ENCODE data around the gene LRRC3C.

LRRC3C gene

DNA sequence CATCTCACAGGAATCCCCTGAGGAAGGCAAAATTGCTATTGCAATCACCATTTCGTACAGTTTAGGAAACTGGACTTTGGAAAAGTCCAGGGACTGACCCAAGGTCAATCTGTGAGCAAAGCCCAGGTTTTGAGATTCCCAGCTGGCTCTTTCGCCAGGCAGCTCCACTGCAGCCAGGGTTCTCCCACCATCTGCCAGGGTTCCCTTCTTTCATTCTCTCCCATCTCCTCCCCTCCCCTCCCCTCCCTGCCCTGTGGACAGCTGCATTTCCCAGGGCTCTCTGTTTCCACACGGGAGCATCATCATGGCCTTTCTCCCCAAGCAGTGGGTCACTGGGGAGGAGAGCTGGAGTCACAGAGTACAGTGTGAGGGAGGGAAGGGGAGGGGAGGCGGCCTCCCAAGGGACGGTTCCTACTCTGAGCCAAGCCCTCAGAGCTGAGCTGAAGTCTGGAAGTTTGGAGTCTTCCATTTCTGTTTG is 23.4 kb downstream of the LRRC3C start:
- no peak for DNase-seq

DNA sequence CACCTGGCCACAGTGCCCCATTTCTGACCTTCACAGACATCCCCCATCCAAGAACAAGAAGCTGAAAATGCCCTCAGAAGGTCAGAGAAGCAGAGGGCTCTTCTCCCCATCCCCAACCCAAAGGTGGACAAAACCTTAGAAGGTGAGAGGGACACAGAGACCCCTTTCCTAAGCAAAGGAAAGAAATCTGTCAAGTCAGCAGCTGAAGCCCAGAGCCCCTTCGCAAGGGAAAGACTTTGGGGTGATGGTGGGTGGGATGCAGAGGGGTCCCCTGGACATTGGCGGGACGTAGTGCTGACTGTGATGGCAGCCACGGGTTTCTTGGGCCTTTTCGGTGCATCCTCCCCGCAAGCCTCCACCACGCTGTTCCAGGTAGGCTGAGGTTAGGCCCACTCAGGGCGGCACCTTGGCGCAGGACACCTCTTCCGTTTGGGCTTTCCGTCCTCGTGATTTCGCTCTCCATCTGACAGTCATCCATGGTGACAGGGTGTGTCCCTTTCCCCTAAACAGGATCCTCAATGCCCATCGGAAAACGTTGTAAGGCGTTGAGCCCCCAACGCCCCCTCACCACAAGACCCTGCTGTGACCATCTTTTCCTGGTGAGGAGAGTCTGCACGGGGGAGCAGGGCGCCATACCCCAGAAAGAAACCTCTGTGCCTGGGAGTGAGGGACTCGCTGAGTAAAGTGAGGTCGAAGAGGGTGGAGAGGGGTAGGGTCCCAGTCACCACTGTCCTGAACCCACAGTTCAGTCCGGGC is 24.6 kb downstream of the LRRC3C start:
- DNase-seq: no peak

DNA sequence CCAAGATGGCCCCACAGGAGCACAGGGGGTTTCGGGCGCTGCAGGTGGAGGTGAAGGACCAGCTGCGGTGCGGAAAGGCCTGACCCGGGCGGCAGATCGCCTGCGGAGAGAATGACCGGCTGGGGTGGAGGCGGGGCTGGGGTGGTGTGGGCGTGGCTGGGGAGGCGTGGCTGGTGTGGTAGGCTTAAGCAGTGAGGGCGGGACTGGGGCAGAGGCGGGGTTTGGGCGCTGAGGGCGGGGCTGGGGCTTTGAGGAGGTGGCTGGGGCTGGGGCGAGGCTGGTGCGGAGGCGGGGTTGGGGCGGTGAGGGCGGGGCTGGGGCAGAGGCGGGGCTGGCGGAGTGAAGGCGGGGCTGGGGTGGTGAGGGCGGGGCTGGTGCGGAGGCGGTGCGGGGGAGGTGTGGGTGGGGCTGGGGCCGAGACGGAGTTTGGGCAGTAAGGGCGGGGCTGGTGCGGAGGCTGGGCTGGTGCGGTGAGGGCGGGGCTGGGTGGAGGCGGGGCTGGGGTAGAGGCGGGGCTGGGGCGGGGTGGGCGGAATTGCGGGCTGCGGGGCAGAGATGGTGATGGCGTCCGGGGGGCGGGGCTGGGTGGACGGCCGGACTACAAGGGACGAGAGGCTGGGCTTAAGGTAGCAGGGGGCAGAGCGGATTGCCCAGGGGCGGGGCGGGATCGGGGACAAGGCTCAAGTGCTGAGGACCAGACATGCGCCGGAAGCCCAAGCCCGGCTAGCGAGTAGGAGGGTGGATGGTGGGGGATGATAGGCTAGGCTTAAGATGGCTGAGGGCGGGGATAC is 25.3 kb downstream of the LRRC3C start:
- peak; percentile 95 for DNase-seq

DNA sequence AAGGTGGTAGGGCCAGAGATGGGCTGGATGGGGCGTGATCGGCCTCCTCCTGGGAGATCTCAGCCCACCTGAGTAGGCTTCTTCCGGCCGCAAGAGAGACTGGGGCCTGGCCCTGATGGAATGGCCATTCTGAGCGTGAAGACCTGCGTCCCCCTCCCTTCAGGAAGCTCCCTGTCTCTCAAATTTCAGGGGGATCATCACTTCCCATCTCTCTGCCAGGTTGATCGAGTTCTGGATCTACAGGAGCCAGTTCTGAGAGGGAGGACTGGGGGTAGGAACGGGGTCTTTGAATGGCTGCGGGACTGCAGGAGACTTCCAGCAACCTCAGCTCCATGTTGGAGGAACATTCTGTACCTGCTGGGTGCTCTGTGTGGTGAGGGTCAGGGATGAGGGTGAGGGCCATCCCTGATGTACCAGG is 25.9 kb downstream of the LRRC3C start:
- no peak for DNase-seq

DNA sequence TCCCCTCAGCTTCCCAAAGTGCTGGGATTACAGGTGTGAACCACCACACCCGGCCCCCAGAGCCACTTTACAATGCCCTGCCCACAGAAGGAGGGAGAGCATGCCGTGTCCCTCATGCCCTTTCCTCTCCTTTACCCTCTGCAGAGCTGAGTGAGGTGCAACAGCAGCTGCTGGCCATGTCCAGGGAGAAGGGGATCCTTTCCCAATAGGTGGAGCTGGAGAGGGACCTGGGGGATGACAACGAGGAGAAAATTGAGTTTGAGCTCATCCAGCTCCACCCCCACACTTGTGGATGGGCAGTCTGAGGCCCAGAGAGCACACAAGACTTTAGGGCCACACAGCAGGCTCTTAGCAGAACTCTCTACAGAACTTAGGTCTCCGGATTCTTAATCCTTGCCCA is 27.3 kb downstream of the LRRC3C start:
- DNase-seq: no peak

DNA sequence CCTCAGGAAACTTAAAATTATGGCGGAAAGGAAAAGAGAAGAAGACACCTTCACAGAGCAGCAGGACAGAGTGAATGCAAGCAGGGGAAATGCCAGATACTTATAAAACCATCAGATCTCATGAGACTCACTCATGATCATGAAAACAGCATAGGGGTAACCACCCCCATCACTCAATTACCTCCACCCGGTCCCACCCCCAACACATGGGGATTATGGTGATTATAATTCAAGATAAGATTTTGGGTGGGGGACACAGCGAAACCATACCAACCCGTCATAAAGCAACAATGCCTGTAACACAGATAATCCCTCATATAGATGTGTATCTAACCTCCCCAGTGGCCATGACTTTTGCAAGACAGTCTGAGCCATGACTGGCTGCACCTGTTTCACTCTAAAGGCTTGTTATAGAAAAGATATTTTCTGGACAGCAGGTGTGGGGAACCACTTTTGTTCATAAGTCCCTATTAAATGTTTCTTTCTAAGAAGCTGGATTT is 28.2 kb downstream of the LRRC3C start:
- no peak for DNase-seq

DNA sequence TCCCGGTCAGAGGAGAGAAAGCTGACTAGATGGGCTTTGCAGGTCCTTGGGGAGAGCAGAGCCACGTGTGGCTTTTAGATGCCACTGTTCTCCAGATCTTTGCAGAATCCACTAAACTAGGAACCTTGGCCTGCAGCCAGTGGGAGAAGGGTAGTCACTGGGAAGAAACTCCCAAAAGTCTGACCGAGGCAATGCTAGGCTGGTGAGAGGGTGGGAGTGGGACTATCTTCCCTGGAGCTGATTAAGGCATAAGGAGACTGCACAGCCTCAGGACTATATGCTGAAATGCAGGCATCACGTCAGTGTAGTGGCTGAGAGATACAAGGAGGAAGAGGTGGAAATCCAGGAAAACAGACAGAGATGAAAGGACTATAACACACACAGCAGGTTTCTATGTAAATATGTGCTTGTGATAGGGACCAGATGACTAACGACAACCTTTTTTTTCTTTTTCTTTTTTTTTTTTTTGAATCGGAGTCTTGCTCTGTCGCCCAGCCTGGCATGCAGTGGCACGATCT is 33.1 kb downstream of the LRRC3C start:
- no peak for DNase-seq

DNA sequence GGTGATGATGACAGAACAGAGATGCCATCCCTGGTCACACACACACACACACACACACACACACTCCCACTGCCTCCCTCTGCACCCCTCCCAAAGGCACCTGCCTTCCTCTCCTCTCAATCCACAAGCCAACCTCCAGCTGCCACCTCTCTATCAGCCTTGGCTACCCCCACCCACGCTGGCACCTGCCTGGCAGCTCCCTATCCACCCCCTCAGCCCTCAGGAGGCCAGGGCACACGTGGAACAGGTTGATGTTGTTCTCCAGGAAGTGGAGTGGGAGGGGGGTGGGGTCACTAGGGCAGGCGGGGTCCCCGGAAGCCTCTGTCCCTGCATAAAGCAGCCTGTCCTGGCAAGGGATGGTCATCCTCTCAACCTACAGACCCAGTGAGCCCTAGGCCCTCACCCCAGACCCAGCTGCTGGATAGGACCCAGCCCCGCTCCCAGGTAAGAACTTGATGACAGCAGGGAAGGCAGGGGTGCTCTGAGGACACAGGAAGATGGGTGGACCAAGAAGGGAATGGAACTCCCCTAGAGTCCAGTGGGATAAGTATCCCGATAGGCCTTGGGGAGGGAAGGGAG is 35.2 kb downstream of the LRRC3C start, which contains the start of gene GSDMA:
Gene GSDMA, plus strand, starts transcription at position 363 of the 579 bp plus-strand sequence. CDS start 2,684 bp downstream, outside the sequence.
- DNase-seq: no peak

DNA sequence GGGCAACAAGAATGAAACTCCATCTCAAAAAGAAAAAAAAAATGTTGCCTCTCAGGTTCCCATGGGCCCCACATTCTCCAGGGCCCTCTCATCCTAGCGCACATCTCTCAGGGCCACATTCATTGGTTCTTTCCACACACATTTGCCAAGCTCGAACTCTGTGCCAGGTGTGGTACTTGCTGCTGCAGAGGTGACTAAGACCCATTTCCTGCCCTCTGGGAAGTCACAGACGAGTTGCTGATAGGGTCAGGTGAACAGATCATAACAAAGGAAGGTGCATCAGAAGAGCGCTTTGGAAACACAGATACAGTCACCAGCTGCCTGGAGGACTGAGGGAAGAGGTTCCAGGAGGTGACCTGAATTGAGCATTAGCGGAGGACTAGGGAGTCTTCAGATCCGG is 36.3 kb downstream of the LRRC3C start:
- DNase-seq: no peak

DNA sequence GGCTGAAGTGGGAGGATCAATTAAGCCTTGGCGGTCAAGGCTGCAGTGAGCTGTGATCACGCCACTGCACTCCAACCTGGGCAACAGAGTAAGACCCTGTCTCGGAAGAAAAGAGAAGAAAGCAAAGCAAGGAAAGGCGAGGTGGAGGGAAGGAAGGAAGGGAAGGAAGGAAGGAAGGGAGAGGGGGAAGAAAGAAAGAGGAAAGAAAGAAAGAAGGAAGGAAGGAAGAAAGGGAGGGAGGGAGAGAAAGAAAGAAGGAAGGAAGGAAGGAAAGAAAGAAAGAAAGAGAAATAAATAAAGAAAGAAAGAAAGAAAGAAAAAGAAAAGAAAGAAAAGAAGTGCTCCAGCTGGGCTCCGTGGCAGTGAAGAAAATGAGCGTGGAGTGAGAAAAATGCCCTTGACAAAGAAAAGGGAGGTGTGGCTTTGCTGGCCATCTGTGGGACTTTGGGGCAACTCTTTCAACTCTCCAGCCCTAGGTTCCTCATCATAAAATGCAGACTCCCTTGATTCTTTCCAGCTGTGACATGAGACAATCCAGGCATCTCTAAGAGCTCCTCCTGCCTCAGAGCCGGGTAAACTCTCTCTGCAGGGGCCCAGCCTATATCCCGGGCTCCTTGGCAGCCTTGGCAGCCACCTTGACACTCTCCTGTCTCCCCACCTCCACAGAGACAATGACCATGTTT is 37.6 kb downstream of the LRRC3C start:
- no peak for DNase-seq

DNA sequence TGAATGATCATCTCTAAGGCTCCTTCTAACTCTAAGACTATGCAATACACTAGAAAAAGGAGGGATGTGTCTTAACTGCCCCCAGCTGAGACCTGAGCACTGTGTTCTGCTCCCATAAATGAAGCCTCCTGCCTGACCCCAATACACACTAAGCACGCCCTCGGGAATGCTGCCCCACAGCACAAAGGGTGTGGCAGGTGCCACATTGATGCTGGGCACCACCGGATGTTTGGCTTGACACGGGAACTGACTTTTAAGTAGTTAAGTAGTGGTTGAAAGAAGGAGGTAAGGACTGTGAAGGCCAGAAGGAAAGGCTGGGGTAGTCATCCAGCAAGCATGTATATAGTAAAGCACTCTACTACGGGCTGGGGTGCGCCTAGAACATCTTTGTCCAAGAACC is 39.2 kb downstream of the LRRC3C start:
- DNase-seq: no peak

DNA sequence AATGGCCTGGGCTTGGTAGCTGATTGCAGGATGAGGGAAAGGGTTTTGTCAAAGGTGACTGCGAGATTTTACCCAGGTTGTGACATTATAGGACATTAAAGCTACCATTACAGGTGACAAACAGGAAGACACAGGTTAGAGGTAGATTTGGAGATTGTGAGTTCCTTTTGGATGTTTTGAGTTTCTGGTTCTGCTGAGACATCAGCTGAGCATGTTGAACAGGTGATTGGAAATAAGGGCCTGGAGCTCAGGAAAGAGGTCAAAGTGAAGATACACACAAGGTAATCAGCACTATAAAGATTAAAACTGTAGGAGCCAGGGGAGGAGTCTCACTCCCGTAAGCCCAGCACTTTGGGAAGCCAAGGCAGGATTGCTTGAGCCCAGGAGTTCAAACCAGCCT is 41.2 kb downstream of the LRRC3C start:
- no peak for DNase-seq

DNA sequence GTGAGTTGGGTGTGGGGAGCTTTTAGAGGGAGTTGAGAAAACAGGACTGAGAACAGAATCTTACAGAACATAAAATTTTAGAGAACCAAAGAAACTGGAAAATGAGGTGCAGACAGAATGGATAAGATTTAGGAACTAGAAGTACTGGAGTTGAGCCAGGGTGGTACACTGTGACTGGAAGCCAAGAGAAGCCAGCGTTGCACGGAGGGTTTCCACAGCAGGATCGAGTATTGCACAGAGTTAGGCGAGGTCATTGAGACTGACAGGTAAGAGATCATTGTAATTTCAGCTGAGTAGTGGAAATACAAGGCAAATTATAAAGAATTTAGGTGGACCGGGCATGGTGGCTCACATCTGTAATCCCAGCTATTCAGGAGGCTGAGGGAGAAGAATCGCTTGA is 41.8 kb downstream of the LRRC3C start:
- no peak for DNase-seq

DNA sequence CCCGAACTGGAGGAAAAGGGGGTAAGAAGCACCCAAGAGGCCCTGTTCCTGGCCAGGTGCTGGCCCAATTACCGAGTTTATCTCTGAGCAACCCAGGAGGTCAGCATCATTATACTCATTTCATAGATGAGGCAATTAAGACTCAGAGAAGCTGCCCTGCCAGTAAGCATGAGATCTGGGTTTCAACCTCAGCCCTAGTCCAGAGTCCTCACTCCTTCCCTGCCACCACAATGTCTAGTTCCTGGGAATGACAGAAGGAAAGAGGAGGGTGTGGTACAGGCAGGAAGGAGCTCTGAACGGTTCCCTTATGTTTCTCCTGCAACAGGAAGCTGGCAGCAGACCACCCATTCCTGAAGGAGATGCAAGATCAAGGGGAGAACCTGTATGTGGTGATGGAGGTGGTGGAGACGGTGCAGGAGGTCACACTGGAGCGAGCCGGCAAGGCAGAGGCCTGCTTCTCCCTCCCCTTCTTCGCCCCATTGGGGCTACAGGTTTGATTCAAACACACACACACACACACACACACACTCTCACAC is 42.7 kb downstream of the LRRC3C start:
- no peak for DNase-seq

DNA sequence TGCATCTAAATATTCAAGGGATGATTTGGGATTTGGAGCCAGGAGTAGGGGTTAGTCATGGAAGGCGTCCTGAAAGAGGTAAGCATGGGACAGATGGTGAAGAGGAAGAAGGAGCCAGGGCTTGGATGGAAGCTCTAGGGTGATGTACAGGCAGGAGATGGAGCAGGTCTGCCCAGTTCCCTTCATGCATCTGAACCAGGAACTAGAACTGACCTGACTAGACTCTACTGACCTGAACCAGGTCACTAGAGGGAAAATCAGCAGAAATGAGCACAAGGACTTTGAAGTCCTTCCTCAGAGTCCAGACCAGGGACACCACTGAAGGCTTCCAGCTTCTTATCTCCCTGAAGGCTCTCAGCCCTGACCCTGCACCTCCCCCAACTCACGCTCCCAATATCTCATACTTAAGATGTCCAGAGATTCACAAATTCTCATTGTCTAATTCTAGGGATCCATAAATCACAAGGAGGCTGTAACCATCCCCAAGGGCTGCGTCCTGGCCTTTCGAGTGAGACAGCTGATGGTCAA is 43.6 kb downstream of the LRRC3C start:
- no peak for DNase-seq

DNA sequence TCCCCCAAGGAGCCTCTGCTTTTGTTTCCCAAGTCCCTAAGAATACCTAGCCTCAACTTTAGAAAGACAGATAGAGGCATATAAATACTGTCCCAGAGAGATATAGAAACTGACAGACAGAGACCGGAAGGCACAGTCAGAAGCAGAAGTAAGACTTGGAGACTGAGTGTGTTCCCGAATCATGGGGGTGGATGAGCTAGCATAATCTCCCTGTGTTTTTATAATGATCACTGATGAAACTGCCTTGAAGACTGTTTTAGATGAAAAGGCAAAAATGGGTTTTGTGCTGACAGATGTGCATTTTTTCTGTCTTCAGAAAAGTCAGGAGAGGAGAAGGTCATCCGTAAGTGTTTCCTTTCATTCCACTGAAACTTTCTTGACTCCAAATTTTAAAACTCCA is 44.7 kb downstream of the LRRC3C start:
- DNase-seq: no peak

DNA sequence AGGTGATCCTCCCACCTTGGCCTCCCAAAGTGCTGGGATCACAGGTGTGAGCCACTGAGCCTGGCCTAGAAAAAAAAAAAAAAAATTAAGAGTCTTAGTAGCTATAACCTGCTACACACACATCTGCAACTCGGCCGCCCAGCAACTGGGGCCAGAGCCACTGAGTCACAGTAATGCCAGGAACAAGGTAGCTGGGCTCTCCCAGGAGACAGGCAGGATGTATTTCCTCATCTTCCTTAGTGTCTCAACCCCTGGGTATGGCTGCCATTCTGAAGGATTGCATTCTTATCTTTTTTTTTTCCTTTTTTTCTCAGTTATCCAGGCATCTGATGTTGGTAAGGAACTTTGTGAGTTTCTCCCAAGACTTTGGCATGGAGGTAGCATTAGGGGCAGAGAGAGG is 46.0 kb downstream of the LRRC3C start:
- no peak for DNase-seq

DNA sequence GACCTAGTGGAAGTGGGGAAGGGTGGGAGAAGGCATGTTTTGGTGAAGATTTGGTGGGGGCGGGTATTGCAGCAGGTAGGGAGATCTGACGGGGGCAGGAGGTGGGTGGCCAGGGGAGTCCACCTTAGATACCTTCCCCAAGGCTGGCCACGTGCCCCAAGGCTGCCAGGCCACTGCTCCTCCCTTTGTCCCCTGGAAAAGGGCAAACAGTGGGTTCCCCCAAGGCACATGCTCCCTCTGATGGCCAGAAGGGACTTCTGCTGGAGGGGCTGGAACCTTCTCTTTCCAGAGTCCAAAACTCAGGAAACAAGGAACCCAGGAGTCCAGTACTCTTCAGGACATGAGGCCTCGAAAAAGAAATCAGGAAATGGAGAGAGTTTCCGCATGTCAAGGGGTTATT is 46.9 kb downstream of the LRRC3C start:
- DNase-seq: no peak

DNA sequence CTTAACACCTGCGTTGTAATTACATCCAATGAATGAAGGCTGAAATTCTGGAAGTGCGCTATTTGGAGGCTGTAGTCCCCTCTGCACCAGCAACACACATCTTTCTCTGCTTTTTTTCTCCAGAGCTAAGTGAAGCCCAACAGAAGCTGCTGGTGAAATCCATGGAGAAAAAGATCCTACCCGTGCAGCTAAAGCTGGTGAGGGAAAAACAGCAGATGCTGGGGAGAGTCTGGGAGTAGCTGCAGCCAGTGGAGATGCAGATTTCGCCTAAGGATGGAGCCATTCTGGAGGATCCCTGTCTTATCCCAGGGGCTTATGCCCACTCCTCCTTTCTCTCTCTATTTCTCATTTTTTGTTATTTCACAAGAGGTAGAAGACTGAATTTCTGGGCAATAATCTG is 48.3 kb downstream of the LRRC3C start:
- DNase-seq: no peak

DNA sequence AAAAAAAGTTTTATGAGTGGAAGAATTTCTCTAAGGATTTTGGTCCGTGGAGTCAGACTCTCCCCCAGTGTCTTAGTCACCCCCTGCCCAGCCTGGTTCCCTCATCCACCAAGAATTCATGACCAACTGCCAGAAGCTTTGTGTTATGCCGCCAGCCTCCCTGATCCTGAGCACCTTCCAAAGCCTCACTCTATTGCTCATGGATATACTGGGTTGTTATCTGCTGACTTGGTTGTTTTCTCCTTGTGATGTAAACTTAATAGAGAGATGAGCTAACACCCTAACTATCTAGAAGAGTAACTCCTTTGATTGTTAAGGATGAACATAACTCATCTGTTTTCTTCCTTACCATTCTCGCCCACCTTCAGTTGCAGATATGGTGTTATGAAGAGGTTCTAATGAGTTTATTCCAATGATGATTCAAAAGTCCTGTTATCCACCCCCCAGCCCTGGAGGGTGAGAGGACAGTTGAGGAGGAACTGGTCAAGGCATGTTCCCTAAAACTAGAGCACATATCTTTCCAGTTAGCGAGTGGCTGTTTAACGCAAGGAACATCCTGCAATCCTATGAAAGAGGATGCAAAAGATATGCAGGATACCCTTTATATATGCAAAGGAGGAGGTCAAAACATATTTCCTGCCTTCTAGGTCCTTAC is 51.6 kb downstream of the LRRC3C start:
- DNase-seq: no peak

DNA sequence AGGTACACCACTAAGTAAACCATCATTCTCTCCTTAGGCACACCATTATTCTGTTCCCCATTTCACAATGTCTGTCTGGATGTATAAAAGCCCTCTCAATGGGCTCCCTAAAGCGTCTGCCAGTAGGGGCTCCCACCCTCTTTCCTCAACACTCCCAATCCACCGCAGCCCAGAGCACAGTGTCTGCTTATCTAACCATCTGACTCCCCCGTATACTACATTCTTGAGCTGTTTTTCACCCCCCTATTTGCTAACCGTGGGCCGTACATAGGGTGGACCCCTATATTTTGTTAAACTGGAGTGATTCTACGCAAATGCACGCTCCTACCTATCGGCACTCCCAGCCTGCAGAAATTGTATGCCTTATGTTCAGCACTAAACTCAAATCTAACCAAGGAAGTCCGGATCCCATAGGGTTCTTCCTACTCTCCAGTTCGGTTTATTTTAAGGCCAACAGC is 52.4 kb downstream of the LRRC3C start:
- peak; percentile 19 for DNase-seq
